ENCODE measurements around the gene GLT1D1. TPM values are rescaled to one million over a fixed set of nuclear protein-coding genes. Genes with fewer than 3 reads are reported as not detected.

Gene GLT1D1
- total and polyA plus RNA-seq, 8 donors: 1.0 to 17.6 (median 2.6) TPM

DNA sequence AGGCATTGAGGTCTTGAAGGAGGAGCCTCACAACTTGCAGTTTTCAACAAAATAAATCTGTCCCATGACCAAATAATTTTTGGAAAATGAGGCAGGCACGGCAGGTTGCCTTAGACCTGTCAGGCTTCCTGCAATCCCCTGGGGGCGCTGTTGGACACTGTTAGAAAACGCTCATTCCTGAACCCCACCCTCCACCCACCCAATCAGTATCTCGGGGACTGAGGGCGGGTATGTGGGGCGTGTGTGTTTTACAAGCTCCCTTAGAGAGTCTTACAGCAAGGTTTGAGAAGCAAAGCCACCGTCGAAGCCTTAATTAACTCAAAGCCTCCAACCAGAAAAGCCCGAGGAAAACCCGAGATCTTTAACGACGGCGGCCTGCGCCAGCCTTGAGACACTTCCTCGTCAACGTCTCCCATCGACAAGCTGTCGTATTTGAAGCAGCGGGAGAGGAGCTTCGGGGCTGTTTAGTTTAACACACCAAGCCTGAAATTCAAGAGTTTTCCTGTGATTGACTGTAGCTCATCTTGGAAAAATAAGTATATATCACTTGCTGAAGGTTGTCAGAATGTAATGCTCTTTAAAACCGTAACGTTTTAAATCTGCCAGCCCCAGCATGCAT, 123.0 kb downstream of the GLT1D1 start:
- Histone ChIP-seq H3K9me3 (no peaks in the 10 kb centered on the region), H3K27me3 (peaks cover 0 to 75% of the 10 kb centered on the region in 2 donors), H3K36me3 (peaks cover 0 to 20% of the 10 kb centered on the region in 2 donors), H3K4me3 (no peak overlapping the region), H3K27ac (no peak overlapping the region), H3K4me1 (no peaks in the 10 kb centered on the region)
- ATAC-seq (peak; percentile 86), DNase-seq (peak in 2 of 4 donors; percentile 42 to 51)
- TF ChIP-seq, protein P1, sequence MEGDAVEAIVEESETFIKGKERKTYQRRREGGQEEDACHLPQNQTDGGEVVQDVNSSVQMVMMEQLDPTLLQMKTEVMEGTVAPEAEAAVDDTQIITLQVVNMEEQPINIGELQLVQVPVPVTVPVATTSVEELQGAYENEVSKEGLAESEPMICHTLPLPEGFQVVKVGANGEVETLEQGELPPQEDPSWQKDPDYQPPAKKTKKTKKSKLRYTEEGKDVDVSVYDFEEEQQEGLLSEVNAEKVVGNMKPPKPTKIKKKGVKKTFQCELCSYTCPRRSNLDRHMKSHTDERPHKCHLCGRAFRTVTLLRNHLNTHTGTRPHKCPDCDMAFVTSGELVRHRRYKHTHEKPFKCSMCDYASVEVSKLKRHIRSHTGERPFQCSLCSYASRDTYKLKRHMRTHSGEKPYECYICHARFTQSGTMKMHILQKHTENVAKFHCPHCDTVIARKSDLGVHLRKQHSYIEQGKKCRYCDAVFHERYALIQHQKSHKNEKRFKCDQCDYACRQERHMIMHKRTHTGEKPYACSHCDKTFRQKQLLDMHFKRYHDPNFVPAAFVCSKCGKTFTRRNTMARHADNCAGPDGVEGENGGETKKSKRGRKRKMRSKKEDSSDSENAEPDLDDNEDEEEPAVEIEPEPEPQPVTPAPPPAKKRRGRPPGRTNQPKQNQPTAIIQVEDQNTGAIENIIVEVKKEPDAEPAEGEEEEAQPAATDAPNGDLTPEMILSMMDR (IDR thresholded peaks at IDR 0.05): peak in 1 of 2 donors; percentile 12
- intact Hi-C loops (cut with DNase I): no loop called here

DNA sequence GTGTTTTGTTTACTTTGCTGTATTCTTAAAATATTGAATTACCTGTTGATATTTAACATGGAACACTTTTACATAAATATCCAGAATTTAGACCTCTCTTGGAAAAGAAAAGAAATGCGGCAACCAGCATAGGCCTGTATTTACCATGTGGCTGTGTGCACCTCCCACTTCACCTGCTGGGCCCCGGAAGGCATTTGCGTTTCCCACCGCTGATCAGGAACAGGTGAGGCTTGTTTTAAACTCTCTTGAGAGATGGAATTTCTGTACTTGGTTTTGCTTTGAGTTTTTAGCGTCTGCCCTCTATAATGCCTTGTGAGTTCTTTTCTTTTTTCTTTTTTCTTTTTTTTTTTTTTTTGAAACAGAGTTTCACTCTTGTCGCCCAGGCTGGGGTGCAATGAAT, 124.2 kb downstream of the GLT1D1 start:
- DNase-seq (peak in 1 of 4 donors; percentile 47), ATAC-seq (no peak)
- Histone ChIP-seq H3K27me3 (peaks cover 0 to 68% of the 10 kb centered on the region in 2 donors), H3K36me3 (peaks cover 0 to 20% of the 10 kb centered on the region in 2 donors), H3K9me3 (no peaks in the 10 kb centered on the region), H3K27ac (no peak overlapping the region), H3K4me1 (no peaks in the 10 kb centered on the region), H3K4me3 (no peak overlapping the region)
- TF ChIP-seq, protein P1 (IDR thresholded peaks at IDR 0.05): no peak
- intact Hi-C loops (cut with DNase I): no loop called here

DNA sequence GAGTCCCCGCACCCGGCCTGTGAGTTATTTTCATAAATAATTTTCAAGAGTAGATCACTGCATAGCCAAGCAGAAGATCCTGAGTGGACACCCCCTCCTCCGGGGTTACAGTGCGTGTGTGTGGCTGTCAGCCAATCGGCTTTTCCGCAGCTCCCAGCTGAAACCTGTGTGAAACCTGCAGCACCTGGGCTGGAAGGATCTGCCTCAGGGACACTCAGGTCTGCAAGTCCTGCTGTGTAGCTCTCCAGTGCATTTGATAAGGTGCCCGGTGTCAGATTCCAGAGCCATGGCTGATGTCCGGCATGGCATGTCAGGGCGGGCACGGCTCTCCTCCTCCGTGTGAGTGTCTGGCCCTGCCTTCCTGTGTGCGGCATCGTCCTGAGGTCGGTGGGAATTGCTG, 124.8 kb downstream of the GLT1D1 start:
- ATAC-seq: no peak
- TF ChIP-seq, protein P1 (IDR thresholded peaks at IDR 0.05): no peak
- H3K27ac ChIP-seq: no peak overlapping the region
- intact Hi-C loops (cut with DNase I): no loop called here
- no peak overlapping the region for H3K4me3 ChIP-seq
- peaks cover 0 to 22% of the 10 kb centered on the region in 2 donors for H3K36me3 ChIP-seq
- no peak for DNase-seq
- no peaks in the 10 kb centered on the region for H3K4me1 ChIP-seq
- H3K9me3 ChIP-seq: no peaks in the 10 kb centered on the region
- peaks cover 0 to 62% of the 10 kb centered on the region in 2 donors for H3K27me3 ChIP-seq

DNA sequence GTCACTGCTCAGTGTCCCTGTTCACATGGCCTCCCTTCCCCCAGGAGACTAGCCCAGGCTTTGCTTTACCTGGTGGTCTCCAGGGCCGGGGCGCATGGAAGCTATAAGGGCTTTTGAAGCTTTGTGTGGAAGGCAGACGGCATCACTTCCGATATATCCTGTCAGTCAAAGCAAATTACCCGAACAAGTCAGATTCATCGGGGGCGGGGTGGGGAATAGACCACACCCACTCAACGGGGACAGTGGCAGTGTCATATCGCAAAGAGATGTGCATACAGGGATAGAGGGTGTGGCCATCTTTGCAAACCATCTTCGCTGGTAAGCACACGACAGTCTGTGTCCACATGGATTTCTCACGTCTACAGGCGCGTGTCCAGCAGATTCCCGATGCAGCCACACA, 127.3 kb downstream of the GLT1D1 start:
- Histone ChIP-seq H3K27ac (no peak overlapping the region), H3K27me3 (peaks cover 0 to 40% of the 10 kb centered on the region in 2 donors), H3K4me1 (no peaks in the 10 kb centered on the region), H3K4me3 (no peak overlapping the region), H3K36me3 (peaks cover 0 to 30% of the 10 kb centered on the region in 2 donors), H3K9me3 (no peaks in the 10 kb centered on the region)
- TF ChIP-seq, protein P1 (IDR thresholded peaks at IDR 0.05): no peak
- intact Hi-C loops (cut with DNase I): no loop called here
- ATAC-seq (no peak), DNase-seq (no peak)

DNA sequence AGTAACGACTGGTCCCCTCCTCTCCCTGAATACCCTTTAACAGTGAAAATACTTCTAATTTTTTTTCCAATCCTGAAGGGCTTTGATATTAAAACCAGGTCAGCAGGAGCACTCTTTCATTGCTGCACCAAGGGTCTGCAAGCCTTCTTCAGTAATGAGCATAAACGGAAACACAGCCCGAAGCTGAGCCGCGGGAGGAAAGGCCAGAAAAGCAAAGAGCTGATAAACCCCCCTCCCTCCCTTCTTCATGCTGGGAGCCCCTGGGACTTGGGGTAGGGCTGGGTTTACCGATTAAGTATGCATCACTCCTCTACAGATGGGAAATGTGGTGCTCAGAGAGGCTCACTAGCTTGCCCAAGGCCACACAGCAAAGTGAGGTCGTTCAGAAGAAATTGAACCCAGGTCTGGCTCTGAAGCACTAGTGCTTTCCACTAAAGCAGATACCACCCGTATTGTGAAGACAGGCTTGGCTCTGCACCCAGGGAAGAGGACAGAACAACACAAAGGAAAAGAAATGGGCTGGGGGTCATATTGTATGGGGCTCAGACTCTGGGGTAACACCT, 128.8 kb downstream of the GLT1D1 start:
- no peaks in the 10 kb centered on the region for H3K4me1 ChIP-seq
- no peak overlapping the region for H3K4me3 ChIP-seq
- no peak overlapping the region for H3K27ac ChIP-seq
- TF ChIP-seq, protein P1 (IDR thresholded peaks at IDR 0.05): no peak
- H3K27me3 ChIP-seq: peaks cover 0 to 28% of the 10 kb centered on the region in 2 donors
- ATAC-seq (no peak), DNase-seq (no peak)
- intact Hi-C loops (cut with DNase I): no loop called here
- H3K9me3 ChIP-seq: no peaks in the 10 kb centered on the region
- H3K36me3 ChIP-seq: peaks cover 0 to 30% of the 10 kb centered on the region in 2 donors
